IPS-NIHi7 (cell line): ENCODE measurements around the gene SALL2.

ENCODE experiments used
- DNase-seq: peaks from one replicate; pipeline ENCODE4 v3.0.0; 2012; ENCODE audit warnings: mixed read lengths; ENCODE audit errors: extremely low spot score

Gene SALL2

DNA sequence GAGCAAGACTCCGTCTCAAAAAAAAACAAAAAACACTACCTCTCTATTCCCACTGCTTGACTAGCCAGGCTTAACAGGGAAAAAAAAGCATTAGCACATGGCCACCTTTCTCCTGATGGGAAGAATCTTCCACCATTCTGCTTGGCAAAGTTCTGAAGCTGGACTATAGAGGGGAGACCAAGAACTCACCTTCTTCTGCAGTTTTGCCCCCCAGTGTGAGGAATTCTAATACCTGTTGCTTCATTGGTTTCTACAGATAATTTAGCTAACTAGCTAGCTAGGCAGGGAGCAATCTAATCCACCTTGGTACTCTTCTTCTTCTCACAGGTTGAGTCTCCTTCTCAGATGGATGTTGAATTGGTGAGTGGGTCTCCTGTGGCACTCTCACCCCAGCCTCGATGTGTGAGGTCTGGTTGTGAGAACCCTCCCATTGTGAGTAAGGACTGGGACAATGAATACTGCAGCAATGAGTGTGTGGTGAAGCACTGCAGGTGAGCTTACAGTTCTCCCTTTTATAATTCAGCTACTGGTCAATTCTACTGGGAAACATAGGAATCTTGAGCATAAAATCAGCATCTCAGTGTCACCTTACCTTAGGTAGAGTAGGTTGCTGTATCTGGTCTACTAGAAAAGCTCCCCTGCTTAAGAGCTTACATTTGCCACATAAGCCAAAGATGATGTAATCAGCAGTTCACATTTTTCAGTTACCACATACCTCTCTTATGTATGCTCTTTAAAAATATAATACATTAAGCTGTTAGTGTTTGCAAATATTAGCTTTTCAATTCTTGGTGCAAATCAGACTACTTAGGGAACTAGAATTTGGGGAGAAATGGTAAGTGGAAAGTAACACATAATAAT, 31.0 kb downstream of the SALL2 start:
- no peak for DNase-seq

DNA sequence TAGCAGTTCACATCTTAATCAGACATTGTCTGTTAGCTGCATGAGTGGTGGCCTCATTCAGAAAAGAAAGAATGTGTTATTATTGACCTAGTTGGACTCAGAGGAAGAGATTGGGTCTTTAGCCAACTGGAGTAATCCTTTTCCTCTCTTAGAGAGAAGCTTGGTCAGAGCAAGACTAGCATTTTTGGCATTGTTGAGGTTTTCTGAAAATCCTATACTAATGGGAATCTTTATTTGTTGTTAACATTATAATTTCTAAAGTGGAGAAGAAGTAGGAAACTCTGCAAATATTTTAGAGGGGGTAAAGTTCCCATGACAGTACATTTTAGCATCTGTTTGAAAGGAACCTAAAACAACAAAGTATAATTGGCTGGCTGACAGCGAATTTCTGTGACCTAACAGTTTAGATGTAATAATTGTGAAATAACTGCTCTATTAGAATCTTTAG, 39.5 kb downstream of the SALL2 start:
- DNase-seq = no peak

DNA sequence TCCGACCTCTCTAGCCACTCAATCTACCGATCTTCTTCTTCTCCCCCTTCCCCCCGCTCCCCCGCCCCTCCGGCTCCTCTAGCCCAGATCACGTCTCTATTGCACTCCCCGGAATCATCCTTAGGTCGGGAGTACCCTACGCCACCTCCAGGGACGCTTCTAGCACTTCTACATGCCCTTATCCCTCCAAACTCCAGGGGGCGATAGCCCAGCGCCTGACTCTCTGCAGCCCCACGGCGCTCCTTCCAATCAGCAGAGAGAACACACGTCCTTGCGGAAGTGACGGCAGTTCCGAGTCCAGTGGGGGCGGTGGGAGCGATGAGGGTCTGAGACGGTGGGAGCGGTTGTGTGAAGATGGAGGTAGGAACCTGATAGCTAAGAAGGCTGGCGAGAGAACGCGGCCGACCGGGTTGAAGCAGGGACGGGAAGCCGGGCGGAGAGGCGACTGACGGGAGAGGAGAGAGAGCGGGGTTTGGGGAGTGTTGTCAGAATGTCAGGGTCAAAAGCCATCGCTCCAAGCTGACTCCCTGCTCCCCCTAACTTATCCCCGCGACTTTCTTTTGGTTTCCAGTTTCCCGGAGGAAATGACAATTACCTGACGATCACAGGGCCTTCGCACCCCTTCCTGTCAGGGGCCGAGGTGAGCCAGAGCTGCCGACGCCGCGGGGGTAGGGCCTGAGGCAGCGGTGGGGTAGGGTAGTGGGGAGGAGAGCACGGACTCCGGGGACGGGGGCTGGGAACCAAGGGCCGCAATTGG, 49.0 kb downstream of the SALL2 start, which contains the start of the genes RAB2B and TOX4:
Gene RAB2B (minus strand): TSS at position 35 of the 757 bp plus-strand sequence. CDS start 87 bp downstream, outside the sequence.
Gene TOX4 (plus strand): TSS at position 271 of the 757 bp plus-strand sequence. CDS start 84 bp downstream, at position 355.
- DNase-seq = peak; percentile 98

DNA sequence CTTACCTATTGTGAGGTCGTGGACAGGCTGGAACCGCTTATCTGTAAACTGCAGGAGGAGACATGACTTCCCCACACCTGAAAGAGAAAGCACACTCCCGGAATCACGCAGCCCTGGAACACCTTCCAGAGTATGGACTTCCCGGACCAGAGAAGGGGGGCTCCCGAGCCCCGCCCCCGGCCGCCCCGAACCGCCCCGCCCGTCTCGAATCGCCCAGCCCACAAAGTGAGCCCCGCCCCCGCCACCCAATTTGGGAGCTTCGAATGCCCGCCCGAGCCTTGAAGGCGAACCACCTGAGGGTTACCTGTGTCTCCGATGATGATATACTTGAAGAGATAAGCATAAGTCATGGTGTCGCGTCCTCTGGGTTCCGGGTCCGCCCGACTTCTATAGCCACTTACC, 49.6 kb downstream of the SALL2 start:
- DNase-seq = peak; percentile 81

DNA sequence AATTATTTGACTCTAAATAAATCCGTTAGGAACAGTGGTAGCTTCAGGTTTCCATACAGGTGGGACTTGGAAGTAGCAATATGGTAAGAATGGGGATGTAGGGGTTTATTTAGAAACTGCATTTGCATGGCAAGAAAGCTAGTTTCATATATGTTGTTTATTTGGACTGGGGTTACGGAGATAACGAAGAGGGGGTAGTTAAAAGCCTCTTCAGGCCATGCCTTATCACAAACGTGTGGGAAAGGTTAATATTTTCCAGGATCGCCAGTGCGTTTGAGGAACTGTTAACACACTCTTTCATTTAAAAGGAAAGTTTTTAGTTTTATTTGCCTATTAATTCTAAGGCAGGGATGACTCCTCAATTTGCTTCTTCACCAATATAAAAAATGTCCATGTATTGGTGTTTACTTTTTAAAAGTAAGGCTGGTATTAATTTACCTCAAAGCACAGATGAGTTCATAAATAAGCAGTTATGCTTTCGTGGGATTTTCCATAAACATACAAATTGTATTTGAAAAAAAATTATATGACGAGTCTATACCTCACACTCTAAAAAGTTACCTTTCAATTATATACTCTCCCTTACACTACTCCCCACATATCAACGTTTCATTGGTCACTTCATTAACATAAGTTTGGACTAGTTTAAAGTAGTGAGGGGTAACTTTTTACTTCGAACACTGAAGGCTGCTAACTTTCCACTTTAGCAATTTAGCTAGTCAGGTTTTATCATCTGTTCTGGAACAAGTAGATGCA, 50.2 kb downstream of the SALL2 start:
- DNase-seq = no peak
